ENCODE results near the gene MCCD1.
"Not testable (repeated sequence)": the region's sequence is repeated elsewhere in the genome, so short reads cannot be mapped to it uniquely, and the experiment has no call there.

The MCCD1 gene

GRCh38 chr6:31544676-31545075, 15.9 kb downstream of the MCCD1 start:
- DNase-seq = no peak

- no peak for DNase-seq
These were observed 16.5 kb downstream of the MCCD1 start for GRCh38 chr6:31545291-31545690.

- peak; percentile 42 for DNase-seq
These were observed 17.7 kb downstream of the MCCD1 start, which contains the start of gene ATP6V1G2 for GRCh38 chr6:31546339-31546957. Gene ATP6V1G2, minus strand, starts transcription at chr6:31546608. Its CDS starts 49 bp downstream, at chr6:31546559.

DNA sequence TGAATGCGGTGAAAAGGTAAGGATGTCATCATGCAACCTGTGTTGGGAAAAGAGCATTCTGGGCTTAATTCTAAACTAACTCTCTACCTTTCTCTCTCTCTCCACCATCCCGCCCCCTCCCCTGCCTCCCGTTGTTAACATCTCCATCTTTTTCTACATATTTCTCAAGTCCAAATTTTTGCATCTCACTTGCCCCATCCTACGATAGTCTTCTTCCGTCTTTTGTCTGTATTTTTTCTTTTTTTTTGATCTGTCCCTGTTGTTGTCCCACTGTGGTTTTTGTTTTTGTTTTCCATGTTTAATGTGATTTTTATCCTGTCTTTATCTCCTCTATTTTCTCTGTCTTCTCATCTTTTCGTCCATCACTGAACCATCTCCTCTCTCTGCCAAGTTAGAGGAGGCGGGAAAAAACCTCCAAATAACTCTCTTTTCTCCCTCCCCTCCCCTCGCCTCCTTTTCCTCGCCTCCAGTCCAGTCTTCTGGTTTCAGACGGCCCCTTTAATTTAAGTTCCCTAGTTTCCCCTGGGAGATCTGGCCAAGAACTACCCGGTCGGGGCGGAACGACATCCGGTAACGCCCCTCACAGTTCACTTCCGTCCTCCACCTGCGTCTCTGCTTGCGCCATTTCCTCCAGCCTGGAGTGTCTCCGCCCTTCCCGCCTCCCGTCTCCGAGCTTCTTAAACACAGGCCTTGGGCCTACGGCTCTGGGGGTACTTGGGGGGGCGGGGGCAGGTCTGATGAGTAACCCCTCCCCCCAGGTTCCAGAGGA, 18.4 kb downstream of the MCCD1 start, which contains the start of gene NFKBIL1:
Gene NFKBIL1 (plus strand): TSS at position 651 of the 769 bp plus-strand sequence. CDS start 87 bp downstream, at position 738.
- peak; percentile 77 for DNase-seq

DNA sequence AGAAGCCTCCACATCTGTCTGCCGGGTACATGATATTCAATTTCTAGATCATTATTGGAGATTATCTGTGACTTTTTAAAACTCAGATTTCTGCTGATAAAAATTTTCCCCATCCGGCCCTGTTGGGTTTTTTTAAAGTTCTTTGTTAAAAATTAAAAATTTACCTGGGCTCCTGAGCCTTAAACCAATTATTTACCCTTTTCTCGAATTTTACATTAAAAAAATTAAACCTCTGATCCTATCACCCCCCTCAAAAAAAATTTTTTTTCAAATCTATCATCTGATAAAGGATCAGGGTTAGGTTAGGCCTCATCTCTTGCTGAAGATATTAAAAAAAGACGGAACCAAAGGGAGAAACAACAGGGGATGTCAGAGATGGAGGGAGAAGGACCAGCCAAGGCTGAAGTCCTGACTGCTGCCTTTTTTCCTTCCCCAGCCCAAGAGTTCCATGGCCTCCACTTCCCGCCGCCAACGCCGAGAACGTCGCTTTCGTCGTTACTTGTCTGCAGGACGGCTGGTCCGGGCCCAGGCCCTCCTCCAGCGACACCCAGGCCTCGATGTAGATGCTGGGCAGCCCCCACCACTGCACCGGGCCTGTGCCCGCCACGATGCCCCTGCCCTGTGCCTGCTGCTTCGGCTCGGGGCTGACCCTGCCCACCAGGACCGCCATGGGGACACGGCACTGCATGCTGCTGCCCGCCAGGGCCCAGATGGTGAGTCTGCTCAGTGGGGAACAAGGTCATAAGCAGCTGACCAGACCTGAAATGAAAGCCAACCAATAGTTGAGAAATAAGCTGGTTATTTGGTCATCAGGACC, 19.2 kb downstream of the MCCD1 start:
- no peak for DNase-seq

DNA sequence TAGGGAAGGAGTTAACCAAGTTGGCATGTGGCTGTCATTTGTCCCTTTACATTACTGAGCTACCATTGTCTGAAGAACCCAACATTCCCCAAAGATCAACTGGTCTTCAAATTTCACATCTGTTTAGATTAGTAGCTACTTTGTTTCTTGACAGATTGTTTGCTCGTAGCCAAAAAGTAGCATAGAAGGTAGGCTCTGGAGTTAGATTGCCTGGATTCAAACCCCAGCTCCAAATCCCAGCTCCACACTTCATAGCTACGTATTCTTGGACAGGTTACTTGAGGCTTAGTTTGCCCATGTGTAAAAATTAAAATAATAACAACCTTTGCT, 19.7 kb downstream of the MCCD1 start:
- DNase-seq = no peak

DNA sequence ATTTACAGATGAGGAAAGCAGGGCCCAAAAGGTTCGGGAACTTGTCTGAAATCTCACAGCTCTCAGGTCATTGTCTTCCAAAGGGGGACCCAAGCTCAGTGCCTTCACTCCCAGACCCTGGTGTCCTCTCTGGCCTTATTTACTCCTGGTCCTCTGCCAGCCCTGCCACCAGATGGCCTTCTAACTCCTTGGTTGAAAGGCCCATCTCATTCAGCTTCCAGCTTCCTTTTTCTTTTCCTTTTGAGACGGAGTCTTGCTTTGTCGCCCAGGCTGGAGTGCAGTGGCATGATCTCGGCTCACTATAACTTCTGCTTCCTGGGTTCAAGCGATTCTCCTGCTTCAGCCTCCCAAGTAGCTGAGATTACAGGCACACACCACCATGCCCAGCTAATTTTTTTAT, 22.6 kb downstream of the MCCD1 start:
- not testable (repeated sequence) for DNase-seq

DNA sequence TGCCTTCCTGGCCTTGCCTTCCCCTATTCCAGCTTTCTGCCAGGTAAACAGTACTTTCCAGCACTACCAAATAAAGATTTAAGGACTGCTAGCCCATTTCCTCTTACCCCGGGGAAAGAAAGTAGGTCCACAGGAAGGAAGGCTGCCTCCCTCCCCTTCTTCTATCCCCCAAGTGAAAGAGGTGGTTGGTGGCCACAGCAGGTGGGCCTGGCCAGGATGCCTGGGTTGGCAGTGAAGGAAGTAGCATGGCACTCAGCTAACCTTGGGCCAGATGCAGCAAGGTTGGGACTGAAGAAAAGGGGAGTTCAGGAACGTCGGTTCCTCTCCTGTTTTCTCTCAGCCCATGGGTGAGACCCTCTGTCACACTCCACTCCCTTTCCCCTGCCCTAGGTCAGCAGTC, 27.5 kb downstream of the MCCD1 start:
- DNase-seq = no peak

- no peak for DNase-seq
These were observed 28.9 kb downstream of the MCCD1 start for GRCh38 chr6:31557443-31558317.

DNA sequence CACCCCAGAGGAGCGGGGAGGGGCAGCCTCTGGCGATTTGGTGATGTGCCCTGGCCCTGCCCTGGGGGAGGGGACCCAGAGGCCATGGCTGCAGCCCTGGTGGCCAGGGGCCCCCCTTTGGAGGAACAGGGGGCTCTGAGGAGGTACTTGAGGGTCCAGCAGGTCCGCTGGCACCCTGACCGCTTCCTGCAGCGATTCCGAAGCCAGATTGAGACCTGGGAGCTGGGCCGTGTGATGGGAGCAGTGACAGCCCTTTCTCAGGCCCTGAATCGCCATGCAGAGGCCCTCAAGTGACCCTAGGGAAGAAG, 29.5 kb downstream of the MCCD1 start:
- DNase-seq = no peak

DNA sequence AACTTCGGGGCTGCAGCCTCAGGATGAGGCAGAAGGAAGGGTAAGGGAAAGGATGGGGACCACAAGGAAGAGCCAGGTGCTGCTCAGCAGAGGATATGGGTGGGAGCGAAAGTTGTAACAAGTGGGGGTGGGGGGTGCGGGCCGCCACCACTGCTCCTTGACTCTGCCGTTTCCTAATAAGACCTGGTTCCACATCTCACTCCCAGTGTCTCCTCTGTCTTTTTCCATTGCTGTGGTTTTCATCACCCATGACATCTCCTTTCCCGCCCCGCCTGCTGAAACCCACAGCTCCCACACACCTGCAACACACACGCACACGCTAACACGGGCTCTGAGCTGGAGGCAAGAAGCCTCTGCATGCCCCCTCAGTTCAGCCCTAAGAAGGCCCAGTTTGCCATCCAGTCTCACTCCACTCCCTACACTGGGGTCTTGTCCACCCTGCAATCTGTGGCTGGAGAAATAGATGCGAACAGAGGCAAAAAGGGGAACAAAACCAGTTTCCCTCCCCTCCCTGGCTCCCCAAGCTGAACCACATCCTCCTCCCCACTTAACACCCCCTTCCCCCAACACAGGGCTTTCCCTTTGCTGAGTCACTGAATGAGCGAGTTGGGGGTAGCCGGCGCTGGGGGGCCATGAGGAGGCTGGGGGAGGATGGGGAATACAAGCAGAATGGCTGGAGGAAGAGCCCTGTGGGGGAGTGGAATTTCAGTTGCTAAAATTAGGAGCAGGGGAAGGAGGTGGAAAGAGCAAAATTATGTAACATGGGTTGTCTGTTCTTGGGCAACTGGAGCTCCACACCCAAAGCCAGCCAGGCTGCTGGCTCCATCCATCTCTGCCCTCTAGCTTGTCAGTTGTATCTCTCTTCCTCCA, 30.1 kb downstream of the MCCD1 start:
- no peak for DNase-seq

- no peak for DNase-seq
These were observed 30.8 kb downstream of the MCCD1 start for GRCh38 chr6:31559606-31559957.

DNA sequence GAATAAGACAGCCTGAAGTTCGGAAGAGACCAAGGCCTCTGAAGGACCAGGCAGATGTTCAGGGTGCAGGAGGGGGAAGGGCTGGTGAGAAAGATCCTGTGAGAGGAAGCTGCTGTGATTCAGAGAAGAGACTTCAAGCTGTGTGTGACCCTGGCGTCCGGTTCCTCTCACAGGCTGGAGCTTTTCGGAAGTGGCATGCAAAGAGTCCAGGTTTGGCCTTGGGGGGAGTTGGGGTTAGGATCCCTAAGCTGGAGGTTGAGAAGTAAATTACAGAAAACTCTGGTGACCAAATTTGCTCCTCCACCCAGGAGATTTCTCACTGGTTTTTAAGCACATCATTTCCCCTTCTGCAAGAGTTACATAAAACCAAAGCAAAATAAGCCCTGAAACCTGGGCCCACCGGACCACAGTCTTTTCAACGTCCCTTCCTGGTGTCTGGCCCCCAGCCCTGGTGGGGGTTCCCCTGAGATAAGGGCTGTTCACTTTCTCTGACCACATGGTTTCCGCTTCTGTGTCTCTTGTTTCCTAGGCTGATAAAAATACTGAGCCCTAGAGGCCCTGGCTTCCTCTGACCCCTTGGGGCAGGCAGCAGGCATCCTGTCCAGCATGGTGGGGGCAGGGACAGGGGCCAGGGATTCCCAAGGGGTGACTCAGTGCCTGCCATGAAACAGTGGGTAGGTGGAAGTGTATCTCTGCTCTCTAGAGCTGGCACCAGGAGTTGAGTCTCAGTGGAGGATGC, 31.4 kb downstream of the MCCD1 start:
- DNase-seq = no peak

DNA sequence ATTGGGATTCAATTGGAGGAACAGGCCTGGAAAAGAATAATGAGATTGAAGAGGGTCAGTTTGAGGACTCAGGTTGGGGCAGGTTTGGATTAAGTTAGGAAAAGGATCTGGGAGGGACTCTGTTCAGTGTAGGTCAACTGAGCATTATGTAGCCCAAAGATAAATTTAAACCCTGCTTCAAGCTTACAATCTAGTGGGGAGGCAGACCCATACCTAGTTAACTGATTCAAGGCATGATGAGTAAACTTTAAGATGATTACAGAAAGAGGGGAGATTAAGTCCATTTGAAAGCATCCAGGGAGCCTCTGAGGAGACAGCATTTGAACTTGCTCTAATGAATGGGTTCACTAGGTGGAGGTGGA, 31.9 kb downstream of the MCCD1 start:
- no peak for DNase-seq

- no peak for DNase-seq
These were observed 39.0 kb downstream of the MCCD1 start for GRCh38 chr6:31567531-31568370.

- no peak for DNase-seq
These were observed 39.8 kb downstream of the MCCD1 start for GRCh38 chr6:31568537-31568961.

- no peak for DNase-seq
These were observed 41.2 kb downstream of the MCCD1 start for GRCh38 chr6:31569861-31570536.

DNA sequence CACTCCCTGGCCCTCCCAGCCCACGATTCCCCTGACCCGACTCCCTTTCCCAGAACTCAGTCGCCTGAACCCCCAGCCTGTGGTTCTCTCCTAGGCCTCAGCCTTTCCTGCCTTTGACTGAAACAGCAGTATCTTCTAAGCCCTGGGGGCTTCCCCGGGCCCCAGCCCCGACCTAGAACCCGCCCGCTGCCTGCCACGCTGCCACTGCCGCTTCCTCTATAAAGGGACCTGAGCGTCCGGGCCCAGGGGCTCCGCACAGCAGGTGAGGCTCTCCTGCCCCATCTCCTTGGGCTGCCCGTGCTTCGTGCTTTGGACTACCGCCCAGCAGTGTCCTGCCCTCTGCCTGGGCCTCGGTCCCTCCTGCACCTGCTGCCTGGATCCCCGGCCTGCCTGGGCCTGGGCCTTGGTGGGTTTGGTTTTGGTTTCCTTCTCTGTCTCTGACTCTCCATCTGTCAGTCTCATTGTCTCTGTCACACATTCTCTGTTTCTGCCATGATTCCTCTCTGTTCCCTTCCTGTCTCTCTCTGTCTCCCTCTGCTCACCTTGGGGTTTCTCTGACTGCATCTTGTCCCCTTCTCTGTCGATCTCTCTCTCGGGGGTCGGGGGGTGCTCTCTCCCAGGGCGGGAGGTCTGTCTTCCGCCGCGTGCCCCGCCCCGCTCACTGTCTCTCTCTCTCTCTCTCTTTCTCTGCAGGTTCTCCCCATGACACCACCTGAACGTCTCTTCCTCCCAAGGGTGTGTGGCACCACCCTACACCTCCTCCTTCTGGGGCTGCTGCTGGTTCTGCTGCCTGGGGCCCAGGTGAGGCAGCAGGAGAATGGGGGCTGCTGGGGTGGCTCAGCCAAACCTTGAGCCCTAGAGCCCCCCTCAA, 43.5 kb downstream of the MCCD1 start, which contains the start of gene LTA:
Gene LTA (plus strand): TSS at position 249 of the 871 bp plus-strand sequence. CDS start 454 bp downstream, at position 703.
- no peak for DNase-seq

Data from NCI-H1417 treated with DMSO at 0.1 percent for 48 hours (cell line).